Measurements from ENCODE around the gene HIVEP3.

DNA sequence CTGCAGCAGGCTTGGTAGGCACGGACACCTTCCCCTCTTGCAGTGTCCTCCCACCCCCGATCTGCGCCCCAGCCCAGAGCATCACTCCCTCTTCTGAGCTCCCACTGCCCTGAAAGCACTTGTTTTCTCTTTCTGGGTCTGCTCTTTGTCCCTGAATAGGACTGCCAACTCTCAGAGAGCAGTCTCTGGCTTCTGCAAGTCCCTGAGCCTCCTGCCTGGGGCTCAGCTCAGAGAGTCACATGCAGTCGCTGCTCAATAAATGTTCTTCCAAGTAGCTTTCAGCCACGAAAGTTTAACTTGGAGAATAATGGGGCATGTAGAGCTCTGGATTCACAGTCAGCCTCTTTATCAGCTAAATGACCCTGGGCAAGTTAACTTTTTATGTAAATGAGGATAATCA, 205.6 kb downstream of the HIVEP3 start:
- no peak for TF ChIP-seq POLR2A (IDR thresholded peaks at IDR 0.05; ENCODE audit: low read depth, low read length)
- no peak for TF ChIP-seq TAF1 (IDR thresholded peaks at IDR 0.05; ENCODE audit: low read depth, low read length)

Data from GM12891 (cell line).